SK-N-SH (cell line): ENCODE results near the gene ZC3H8.

Experiments
- ELF1 ChIP-seq: IDR thresholded peaks from 2 replicates; pipeline ENCODE4 v1.4.0; 2012
- POLR2AphosphoS5 ChIP-seq: IDR thresholded peaks from 2 replicates; pipeline ENCODE4 v1.6.1; 2012; ENCODE audit warnings: low read depth, low read length
- REST ChIP-seq: IDR thresholded peaks from 2 replicates; pipeline ENCODE4 v1.6.1; 2012; ENCODE audit warnings: mild to moderate bottlenecking, low read depth, low read length, moderate library complexity
- RFX5 ChIP-seq: IDR thresholded peaks from 2 replicates; pipeline ENCODE4 v1.6.1; 2012; ENCODE audit warnings: mild to moderate bottlenecking, improper control_type of control experiment, low read length
- SMC3 ChIP-seq: IDR thresholded peaks from 2 replicates; pipeline ENCODE4 v1.6.1; 2012; ENCODE audit warnings: low read depth, low read length, improper control_type of control experiment
- TCF12 ChIP-seq: IDR thresholded peaks from 2 replicates; pipeline ENCODE4 v1.4.0; 2012
- YY1 ChIP-seq: IDR thresholded peaks from 2 replicates; pipeline ENCODE4 v1.4.0; 2012; ENCODE audit warnings: low read depth, mild to moderate bottlenecking
- TF ChIP-seq, protein P1 (sequence below): IDR thresholded peaks from 2 replicates; pipeline ENCODE4 v1.4.0; 2012; ENCODE audit warnings: low read depth, borderline replicate concordance
- TF ChIP-seq, protein P2 (sequence below): fragments of 200-600 bp; sonication (generic); IDR thresholded peaks from 2 replicates; pipeline ENCODE4 v1.6.1; 2017; ENCODE audit warnings: antibody characterized with exemption, mild to moderate bottlenecking, moderate library complexity
- TF ChIP-seq, protein P3 (sequence below): IDR thresholded peaks from 2 replicates; pipeline ENCODE4 v1.4.0; 2012; ENCODE audit warnings: low read depth

GRCh38 chr2:112181571-112182290 lies 73.1 kb downstream of the ZC3H8 start:
- TF ChIP-seq POLR2AphosphoS5 (no peak), YY1 (no peak), SMC3 (no peak), TCF12 (no peak), ELF1 (no peak), REST (no peak), RFX5 (no peak)
- TF ChIP-seq, protein P1, sequence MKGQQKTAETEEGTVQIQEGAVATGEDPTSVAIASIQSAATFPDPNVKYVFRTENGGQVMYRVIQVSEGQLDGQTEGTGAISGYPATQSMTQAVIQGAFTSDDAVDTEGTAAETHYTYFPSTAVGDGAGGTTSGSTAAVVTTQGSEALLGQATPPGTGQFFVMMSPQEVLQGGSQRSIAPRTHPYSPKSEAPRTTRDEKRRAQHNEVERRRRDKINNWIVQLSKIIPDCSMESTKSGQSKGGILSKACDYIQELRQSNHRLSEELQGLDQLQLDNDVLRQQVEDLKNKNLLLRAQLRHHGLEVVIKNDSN: no peak
- TF ChIP-seq, protein P2, sequence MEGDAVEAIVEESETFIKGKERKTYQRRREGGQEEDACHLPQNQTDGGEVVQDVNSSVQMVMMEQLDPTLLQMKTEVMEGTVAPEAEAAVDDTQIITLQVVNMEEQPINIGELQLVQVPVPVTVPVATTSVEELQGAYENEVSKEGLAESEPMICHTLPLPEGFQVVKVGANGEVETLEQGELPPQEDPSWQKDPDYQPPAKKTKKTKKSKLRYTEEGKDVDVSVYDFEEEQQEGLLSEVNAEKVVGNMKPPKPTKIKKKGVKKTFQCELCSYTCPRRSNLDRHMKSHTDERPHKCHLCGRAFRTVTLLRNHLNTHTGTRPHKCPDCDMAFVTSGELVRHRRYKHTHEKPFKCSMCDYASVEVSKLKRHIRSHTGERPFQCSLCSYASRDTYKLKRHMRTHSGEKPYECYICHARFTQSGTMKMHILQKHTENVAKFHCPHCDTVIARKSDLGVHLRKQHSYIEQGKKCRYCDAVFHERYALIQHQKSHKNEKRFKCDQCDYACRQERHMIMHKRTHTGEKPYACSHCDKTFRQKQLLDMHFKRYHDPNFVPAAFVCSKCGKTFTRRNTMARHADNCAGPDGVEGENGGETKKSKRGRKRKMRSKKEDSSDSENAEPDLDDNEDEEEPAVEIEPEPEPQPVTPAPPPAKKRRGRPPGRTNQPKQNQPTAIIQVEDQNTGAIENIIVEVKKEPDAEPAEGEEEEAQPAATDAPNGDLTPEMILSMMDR: no peak
- TF ChIP-seq, protein P3, sequence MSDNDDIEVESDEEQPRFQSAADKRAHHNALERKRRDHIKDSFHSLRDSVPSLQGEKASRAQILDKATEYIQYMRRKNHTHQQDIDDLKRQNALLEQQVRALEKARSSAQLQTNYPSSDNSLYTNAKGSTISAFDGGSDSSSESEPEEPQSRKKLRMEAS: no peak
